GM19193 (cell line): ENCODE measurements around the gene DHX32.

Experiments used
- POLR2A ChIP-seq: IDR thresholded peaks from 4 replicates; pipeline ENCODE4 v1.6.1; 2011; ENCODE audit not compliant: insufficient read depth, insufficient read length; ENCODE audit errors: extremely low read depth

Gene DHX32

DNA sequence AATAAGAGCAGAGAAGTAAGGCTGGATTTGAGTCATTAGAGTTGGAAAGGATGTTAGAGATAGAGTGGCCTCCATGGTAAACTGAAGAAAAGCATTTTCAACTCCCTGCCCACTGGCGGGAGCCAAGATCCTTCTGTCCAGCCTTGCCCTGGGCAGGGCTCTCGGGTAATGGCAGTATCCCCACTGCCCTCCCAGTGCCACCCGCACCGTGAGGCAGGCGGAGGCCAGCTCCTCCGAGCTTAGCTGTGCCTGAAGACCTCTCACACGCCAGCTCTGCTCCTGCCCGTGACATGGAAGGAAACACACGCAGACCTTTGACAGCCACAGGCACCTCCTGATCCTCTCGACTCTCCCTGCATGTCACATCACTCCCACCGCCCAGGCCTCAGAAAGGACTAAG is 35.5 kb downstream of the DHX32 start:
- TF ChIP-seq POLR2A: no peak

DNA sequence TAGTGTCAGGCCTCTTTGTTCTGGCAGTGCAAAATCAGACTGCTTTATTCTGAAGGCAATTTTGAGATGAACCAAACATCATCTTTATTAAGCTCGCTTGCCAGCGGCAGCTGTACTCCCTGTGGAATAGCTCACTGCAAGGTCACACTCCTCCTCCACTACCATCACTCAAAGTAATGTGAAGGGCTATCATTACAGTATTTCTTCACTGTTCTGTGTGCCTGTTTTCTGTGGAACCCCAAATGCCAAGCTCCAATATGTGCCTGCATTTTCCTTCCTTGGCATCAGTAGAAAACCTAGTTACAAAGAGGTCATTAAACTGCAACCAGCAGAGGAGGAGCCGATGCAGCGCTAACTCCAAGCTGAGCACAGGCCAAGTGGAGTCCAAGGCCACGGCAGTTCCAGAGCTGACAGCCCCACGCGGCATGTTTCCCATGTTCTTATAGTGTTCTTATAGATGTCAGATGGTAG is 36.3 kb downstream of the DHX32 start:
- no peak for TF ChIP-seq POLR2A

DNA sequence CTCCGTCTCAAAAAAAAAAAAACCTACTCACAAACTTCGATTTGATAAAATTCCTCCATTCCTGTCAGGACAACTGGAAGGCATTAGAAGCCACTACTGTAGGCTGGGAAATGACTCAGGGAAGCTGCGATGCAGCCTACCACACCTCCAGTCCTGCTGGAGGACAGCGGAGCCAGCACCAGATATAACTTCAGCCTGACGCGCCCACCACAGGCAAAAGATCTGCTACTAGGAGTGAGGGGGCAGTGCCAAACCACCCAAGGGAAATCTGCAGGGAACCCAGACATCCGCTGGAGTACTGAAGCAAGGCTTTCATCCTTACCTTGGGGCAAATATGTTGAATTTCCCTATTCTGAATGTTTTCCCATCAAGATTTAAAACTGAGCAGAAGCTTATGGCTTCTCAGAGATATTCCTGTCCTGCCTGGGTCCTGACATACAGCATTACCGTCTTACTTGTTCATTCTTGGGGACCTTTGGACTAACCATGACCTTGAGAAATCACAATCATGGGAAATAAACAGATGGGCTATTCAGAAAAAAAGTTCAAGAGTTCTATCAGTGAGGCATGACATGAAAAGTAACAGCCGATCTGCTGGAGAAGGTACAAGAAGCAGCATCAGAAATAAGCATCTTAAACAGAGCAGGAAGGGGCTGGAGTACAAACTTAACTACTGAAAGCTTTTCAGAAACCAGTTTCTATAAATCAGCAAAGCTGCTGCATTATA is 37.3 kb downstream of the DHX32 start:
- no peak for TF ChIP-seq POLR2A

DNA sequence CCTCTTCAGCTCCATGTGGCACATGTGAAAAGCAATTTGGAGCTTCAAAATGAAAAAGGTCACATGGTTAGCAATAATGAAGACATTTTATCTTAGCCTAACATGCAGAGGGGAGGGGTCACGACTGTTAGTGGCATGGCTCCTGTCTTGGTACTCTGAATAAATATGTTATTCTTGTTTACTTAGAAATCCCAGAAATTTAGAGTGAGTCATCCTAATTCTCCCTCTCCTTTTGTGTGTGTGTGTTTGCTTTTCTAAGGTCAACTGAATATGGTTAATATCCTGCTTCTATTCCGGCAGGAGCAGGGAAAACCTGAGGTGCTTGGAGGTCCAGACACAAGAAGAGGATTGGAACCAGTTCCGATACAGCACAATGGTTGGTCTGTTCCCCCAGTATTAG is 40.1 kb downstream of the DHX32 start:
- no peak for TF ChIP-seq POLR2A

DNA sequence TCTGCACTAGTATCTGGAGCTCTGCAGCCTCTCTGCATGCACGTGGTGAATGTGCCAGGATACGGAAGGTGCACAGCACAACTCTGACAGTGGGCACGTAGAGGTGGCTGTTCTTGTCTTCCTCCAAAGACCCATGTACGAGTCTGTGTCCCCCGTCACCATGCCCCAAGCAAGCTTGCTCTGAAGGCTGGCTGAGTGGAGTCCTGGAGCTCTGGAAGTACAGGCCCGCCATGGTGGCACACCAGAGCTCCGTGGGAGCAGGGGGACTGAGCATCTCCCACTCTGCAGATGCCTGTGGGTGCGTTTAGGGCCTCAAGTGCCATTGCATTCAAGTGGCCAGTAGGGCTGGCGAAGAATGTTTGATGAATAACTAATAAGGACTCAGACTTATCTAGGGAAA is 40.7 kb downstream of the DHX32 start:
- no peak for TF ChIP-seq POLR2A

DNA sequence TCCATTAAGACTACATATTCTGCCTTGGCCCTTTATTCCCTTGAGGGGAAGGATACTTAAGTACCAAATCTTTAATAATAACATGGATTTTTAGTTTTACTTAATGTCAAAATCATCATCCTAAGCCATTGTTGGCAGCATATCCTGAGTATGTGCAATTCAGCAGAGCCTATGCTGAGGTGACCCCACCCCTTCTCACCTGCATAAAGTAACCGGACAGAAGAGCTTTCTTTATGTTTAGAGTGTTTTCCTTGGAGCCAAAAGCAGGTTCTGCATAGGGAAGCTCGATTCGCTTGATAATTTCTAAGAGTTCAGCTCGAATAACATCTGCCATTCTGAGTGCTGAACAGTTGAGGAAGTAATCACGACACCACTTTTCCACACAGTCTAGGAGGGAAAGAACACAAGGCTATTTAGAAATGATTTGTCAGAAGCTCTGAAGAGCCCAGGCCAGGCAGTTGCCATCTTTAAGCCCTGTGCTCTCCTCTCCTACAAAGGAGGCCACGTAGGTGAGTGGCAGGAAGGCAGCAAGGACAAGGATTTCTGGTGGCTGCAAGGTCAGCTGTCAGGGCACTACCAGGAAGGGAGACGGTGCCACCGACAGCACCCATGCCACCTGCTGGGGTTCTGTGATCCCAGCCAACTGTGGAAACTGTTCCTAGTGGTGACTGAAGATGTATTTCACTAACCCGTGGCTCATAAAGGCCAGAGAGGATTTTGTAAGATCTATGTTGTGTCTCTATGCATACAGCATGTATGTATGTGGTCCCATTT is 42.1 kb downstream of the DHX32 start:
- TF ChIP-seq POLR2A: no peak

DNA sequence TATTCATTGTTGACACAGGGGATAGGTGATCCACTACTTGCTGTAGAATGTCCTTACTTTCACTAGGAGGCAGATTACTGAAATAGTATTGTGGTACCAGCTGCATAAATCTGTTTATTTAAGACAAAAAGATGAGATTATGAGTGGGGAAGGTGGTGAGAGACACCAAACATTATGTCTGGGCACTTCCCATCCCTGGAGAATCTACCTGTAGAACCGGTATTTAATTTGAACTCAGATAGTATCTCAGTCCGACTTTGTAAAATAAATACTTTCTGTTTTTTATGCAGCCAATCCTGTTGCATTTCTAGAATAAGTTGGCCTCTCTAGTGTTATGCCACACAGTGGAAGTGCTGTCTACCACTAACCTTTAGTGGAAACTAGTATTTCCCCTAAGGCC is 44.3 kb downstream of the DHX32 start:
- no peak for TF ChIP-seq POLR2A

DNA sequence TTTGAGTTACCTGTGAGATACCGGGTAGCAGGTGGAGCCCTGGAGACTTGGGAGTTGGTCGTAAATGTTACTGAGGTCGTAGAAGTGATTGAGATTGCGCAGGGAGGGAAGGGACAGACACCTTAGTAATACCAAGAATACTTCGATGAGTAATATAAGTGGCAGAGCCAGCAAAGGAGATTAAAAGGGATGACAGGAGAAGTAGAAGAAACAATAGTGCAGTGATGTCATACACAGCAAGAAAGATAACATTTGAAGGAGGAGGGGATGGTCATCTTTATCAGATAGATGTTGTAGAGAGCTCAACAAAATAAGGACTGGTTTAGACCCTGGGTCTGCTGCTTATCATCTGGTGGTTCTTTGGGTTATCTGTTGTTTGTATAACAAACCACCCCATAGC is 52.8 kb downstream of the DHX32 start:
- no peak for TF ChIP-seq POLR2A

DNA sequence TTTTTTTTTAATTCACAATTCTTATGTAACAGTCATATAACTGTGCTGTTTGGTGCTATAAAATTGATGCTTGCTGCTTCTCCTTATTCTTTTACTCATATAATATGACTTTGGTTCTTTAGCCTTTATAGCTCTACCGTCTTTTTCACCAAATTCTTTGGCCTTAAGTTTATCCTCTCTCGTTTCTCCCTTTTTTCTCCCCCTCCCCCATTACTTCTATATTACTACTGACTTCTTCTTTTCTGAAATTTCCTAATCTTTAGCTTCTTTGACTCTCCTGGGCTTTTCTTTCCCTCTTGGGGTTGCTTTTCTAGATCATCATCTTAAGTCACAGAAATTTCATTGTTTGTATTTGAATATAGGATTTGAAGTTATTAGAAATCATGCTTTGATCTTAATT is 54.0 kb downstream of the DHX32 start:
- no peak for TF ChIP-seq POLR2A

DNA sequence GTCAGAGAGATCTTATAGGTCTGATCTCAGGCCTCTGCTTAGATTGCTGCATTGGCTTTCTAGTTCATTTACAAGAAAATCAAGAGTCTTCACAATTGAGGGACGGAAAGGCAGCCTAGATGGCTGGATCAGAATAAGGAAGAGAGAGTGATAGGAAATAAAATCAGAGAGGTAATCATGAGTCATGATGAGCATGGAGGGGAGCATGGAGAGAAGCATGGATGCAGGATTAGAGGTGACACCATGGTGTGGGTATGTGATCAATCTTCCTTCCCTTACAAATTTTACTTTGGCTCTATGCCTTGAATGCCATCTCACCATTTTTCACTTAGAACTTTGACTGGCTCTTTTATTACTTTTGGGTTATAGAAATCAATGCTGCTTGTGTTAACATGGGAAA is 56.4 kb downstream of the DHX32 start:
- no peak for TF ChIP-seq POLR2A

DNA sequence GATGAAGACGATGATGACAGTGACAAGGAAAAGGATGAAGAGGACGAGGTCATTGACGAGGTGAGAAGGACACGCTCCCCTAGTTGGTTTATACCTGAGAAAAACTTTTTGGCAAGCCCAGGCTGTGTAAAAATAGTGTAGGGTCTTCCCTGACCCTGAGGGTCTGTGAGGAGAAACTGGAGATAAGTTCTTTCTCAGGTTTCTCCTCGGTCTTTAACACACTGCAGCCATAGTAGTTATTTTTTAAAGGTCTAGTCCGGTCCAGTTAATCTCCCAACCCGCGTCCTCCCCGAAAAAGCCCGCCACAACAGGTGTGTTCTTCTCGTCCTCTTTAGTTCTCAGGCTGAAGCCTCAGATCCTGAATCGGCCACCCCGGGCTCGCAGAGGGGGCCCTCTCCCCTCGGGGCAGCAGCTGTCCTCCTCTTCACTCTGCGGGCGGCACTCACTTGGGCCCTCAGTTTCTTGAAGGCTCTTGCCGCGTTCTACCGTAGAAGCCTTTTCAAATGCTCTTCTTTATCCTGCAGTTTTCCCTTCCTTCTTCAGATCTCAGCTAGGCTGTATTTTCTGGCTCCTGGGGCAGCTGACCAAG is 57.3 kb downstream of the DHX32 start:
- TF ChIP-seq POLR2A: no peak

DNA sequence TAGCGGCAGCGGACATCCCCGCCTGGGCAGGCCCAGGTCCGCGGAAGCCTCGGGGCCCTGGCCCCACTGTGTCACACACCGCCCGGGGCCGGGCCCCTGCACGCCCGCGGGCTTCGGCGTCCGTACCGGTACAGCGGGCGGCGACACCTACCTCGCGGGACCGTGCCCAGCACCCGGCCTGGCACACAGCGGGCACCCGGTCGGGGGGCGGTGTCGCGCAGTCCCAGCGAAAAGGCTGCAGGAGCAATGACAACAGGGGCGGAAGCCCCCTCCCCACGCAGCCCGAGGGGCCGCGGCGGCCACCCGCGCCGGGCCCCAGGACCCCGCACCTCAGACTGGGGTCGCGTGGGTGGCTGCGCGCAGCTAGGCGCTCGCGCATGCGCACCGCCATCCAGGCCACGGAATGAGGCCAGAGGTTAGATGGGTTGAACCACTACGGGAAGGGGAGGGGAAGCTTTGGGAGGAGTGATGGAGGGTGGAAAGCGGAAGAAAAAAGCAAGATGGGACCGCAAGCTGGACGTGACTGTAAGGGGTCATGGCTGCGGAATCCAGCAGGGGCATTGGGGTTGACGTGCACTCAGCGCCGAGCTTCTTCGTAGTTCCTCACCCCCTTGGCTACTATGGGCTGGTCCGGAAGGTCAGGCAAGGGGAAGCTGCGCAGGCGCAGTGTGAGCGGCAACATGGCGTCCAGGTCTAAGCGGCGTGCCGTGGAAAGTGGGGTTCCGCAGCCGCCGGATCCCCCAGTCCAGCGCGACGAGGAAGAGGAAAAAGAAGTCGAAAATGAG is 58.0 kb downstream of the DHX32 start, which contains the start of the genes BCCIP and UROS:
BCCIP (plus strand) TSS at position 669 of the 785 bp plus-strand sequence; CDS start at position 681, 12 bp downstream.
UROS (minus strand) TSS at position 381 of the 785 bp plus-strand sequence. CDS start 6,759 bp downstream, outside the sequence.
- TF ChIP-seq POLR2A: peak; percentile 78

DNA sequence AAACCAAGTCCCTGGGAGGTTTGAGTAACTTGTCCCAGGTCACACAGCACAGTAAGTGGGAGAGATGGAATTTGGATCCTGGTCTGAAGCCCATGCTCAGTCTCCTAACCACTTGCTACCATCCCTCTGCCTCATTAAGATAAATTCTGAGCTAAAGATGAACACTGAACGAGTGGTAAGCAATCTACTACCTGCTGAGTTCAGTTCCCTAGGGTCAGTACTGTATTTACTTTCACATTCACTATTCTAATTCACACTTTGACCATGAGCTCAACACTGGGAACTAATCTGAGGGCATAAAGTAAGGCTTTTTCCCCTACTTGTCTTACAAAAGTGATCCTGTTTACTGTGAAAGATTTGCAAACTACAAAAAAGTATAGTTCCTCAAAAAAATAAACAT is 60.4 kb downstream of the DHX32 start:
- TF ChIP-seq POLR2A: no peak

DNA sequence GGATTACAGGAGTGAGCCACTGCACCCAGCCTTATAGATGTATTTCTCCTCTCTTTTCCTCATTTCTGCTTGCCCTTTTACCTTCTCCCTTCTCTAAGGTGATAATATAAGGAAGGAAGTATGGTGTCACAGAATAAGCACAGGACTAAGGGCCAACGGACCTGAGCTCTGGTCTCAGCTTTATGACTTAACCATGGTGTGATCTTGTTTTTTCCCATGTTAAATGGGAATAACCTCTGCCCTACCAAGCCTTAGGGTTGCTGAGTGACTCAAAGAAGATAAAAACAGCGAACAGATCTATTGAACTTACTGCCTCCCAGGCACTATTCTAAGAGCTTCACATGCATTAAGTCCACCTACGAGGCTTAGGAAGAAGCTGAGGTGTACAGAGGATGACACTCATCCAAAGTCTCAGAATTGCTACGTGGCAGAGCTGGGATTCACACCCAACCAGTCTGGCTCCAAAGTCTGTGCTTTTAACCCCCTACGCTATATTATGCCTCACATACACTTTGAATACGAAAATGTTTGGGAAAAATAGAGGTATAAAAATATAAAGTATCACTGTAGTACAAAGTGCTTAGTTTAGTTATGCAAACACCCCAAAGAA is 63.6 kb downstream of the DHX32 start:
- no peak for TF ChIP-seq POLR2A
